WTC11 (cell line): ENCODE data around the gene SYNGR2. TPM values are rescaled to one million over a fixed set of nuclear protein-coding genes. Genes with fewer than 3 reads are reported as not detected.

ENCODE experiments used
- ATAC-seq: fragments of 200-7000 bp; cut with Tn5 transposase; 2 replicates; pipeline ENCODE4 v1.10.0; 2021; ENCODE audit warnings: mild to moderate bottlenecking, moderate library complexity
- CTCF ChIA-PET: fragments of 300-600 bp; sonication (Branson Sonifier 250); formaldehyde crosslinking; loops from one replicate; lab custom pipeline; 2021; ENCODE audit warnings: antibody characterized with exemption; lab: Charles Lee
- POLR2A ChIA-PET: fragments of 350-600 bp; sonication (Branson Sonifier 250); formaldehyde crosslinking; loops from one replicate; lab custom pipeline; 2021; ENCODE audit warnings: antibody characterized with exemption; lab: Charles Lee
- DNase-seq: peaks from one replicate; pipeline ENCODE4 v3.0.0; 2021; ENCODE audit warnings: low spot score
- H3K27ac Mint-ChIP-seq: 2 replicates; pipeline ENCODE4 v1.8.0; 2021; ENCODE audit warnings: mixed read lengths
- H3K27me3 Mint-ChIP-seq: 2 replicates; pipeline ENCODE4 v1.8.0; 2021; ENCODE audit warnings: low read depth, mild to moderate bottlenecking, moderate library complexity, mixed read lengths
- H3K36me3 Mint-ChIP-seq: 2 replicates; pipeline ENCODE4 v1.8.0; 2021; ENCODE audit warnings: mixed read lengths
- H3K4me1 Mint-ChIP-seq: 2 replicates; pipeline ENCODE4 v1.8.0; 2022; ENCODE audit warnings: mixed read lengths
- H3K4me3 Mint-ChIP-seq: 2 replicates; pipeline ENCODE4 v1.8.0; 2021; ENCODE audit warnings: mild to moderate bottlenecking, moderate library complexity, mixed read lengths
- H3K9me3 Mint-ChIP-seq: 2 replicates; pipeline ENCODE4 v1.8.0; 2021; ENCODE audit warnings: mixed read lengths
- CBFB ChIP-seq: sonication (generic); formaldehyde crosslinking; IDR thresholded peaks from 2 replicates; pipeline ENCODE4 v1.8.1; 2022; ENCODE audit warnings: mild to moderate bottlenecking, low read depth, missing genetic modification reagents
- CREM ChIP-seq: sonication (generic); formaldehyde crosslinking; IDR thresholded peaks from 2 replicates; pipeline ENCODE4 v1.8.1; 2022; ENCODE audit warnings: mild to moderate bottlenecking, missing genetic modification reagents, moderate library complexity
- FOXP1 ChIP-seq: sonication (generic); formaldehyde crosslinking; IDR thresholded peaks from 2 replicates; pipeline ENCODE4 v1.8.0; 2022; ENCODE audit warnings: missing genetic modification reagents, mild to moderate bottlenecking, moderate library complexity, borderline replicate concordance
- IRF2 ChIP-seq: sonication (generic); formaldehyde crosslinking; IDR thresholded peaks from 2 replicates; pipeline ENCODE4 v1.8.0; 2022; ENCODE audit warnings: low read depth, missing genetic modification reagents, borderline replicate concordance
- NR3C1 ChIP-seq: sonication (generic); formaldehyde crosslinking; conservative IDR thresholded peaks from 2 replicates; pipeline ENCODE4 v1.8.1; 2023; ENCODE audit warnings: low read depth, mild to moderate bottlenecking, missing genetic modification reagents
- PRRX2 ChIP-seq: fragments of 250-450 bp; sonication (Bioruptor Pico); IDR thresholded peaks from 2 replicates; pipeline ENCODE4 v1.8.0; 2021; ENCODE audit warnings: mild to moderate bottlenecking
- RORB ChIP-seq: fragments of 250-450 bp; sonication (Bioruptor Pico); IDR thresholded peaks from 2 replicates; pipeline ENCODE4 v1.9.0; 2021; ENCODE audit warnings: mild to moderate bottlenecking
- SMAD3 ChIP-seq: sonication (generic); formaldehyde crosslinking; IDR thresholded peaks from 2 replicates; pipeline ENCODE4 v1.8.0; 2022; ENCODE audit warnings: missing genetic modification reagents, mild to moderate bottlenecking, borderline replicate concordance
- SMAD4 ChIP-seq: sonication (generic); formaldehyde crosslinking; IDR thresholded peaks from 2 replicates; pipeline ENCODE4 v1.8.0; 2022; ENCODE audit warnings: mild to moderate bottlenecking, missing genetic modification reagents
- STAT6 ChIP-seq: sonication (generic); formaldehyde crosslinking; conservative IDR thresholded peaks from 2 replicates; pipeline ENCODE4 v1.8.1; 2023; ENCODE audit warnings: mild to moderate bottlenecking, low read depth, missing genetic modification reagents, moderate library complexity
- USF2 ChIP-seq: sonication (generic); formaldehyde crosslinking; IDR thresholded peaks from 2 replicates; pipeline ENCODE4 v1.8.1; 2023; ENCODE audit warnings: mild to moderate bottlenecking, missing genetic modification reagents, moderate library complexity
- ZBTB21 ChIP-seq: sonication (generic); formaldehyde crosslinking; IDR thresholded peaks from 2 replicates; pipeline ENCODE4 v1.8.1; 2023; ENCODE audit warnings: mild to moderate bottlenecking, missing genetic modification reagents, borderline replicate concordance
- ZNF121 ChIP-seq: sonication (generic); formaldehyde crosslinking; IDR thresholded peaks from 2 replicates; pipeline ENCODE4 v1.8.0; 2023; ENCODE audit warnings: missing genetic modification reagents
- ZNF317 ChIP-seq: sonication (generic); formaldehyde crosslinking; IDR thresholded peaks from 2 replicates; pipeline ENCODE4 v1.8.1; 2023; ENCODE audit warnings: low read depth, mild to moderate bottlenecking, moderate library complexity, missing genetic modification reagents, borderline replicate concordance
- total RNA-seq: library from RNA; stranded (reverse); gene quantifications from 3 replicates; pipeline ENCODE4 v1.2.3, GENCODE V29; 2021
- TF ChIP-seq, protein P1 (sequence below): sonication (generic); formaldehyde crosslinking; IDR thresholded peaks from 2 replicates; pipeline ENCODE4 v1.8.1; 2022; ENCODE audit warnings: missing genetic modification reagents, borderline replicate concordance
- TF ChIP-seq, protein P2 (sequence below): sonication (generic); formaldehyde crosslinking; IDR thresholded peaks from 2 replicates; pipeline ENCODE4 v1.8.1; 2023; ENCODE audit warnings: mild to moderate bottlenecking, missing genetic modification reagents, moderate library complexity

The SYNGR2 gene
- total RNA-seq, 1 experiment from 2014 or later = 47.7 TPM

- Mint-ChIP-seq H3K9me3 (no peaks in the 10 kb centered on the region), H3K27ac (no peak overlapping the region), H3K27me3 (0 out of 2 replicates have a peak, but pooled peaks cover 3% of the 10 kb centered on the region)
- ChIA-PET CTCF (interaction anchor here (0.8 to 1.9 kb wide), 4 partner anchors 31 to 1621 kb away, joined by 3 to 8 read pairs (median 6); partner anchors contain the start of gene TK1), POLR2A (no interaction called here)
- no peak for TF ChIP-seq SMAD3
- TF ChIP-seq IRF2 (CRISPR knock-in tag) = no peak
- TF ChIP-seq SMAD4 (CRISPR knock-in tag) = no peak
- TF ChIP-seq USF2 (CRISPR knock-in tag) = no peak
- TF ChIP-seq, protein P1, sequence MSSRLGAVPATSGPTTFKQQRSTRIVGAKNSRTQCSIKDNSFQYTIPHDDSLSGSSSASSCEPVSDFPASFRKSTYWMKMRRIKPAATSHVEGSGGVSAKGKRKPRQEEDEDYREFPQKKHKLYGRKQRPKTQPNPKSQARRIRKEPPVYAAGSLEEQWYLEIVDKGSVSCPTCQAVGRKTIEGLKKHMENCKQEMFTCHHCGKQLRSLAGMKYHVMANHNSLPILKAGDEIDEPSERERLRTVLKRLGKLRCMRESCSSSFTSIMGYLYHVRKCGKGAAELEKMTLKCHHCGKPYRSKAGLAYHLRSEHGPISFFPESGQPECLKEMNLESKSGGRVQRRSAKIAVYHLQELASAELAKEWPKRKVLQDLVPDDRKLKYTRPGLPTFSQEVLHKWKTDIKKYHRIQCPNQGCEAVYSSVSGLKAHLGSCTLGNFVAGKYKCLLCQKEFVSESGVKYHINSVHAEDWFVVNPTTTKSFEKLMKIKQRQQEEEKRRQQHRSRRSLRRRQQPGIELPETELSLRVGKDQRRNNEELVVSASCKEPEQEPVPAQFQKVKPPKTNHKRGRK (CRISPR knock-in tag) = no peak
- TF ChIP-seq NR3C1 (CRISPR knock-in tag) = no peak
- no peak for TF ChIP-seq FOXP1 (CRISPR knock-in tag)
- TF ChIP-seq, all 79 proteins: peak for 0
- no peak overlapping the region for H3K4me3 Mint-ChIP-seq
- DNase-seq (no peak), ATAC-seq (no peak)
- H3K36me3 Mint-ChIP-seq = no peaks in the 10 kb centered on the region
- H3K4me1 Mint-ChIP-seq = peaks cover 12% of the 10 kb centered on the region
Measured at GRCh38 chr17:78143214-78144146, 24.9 kb upstream of the SYNGR2 start.

GRCh38 chr17:78144147-78144719 is 24.1 kb upstream of the SYNGR2 start:
- Mint-ChIP-seq H3K4me1 (peaks cover 6% of the 10 kb centered on the region), H3K9me3 (no peaks in the 10 kb centered on the region), H3K27me3 (0 out of 2 replicates have a peak, but pooled peaks cover 3% of the 10 kb centered on the region), H3K27ac (no peak overlapping the region), H3K36me3 (no peaks in the 10 kb centered on the region), H3K4me3 (no peak overlapping the region)
- DNase-seq = no peak
- POLR2A ChIA-PET = no interaction called here
- ATAC-seq = no peak
- TF ChIP-seq CBFB (CRISPR knock-in tag) (no peak), SMAD3 (no peak), PRRX2 (no peak), RORB (CRISPR knock-in tag) (no peak), CREM (CRISPR knock-in tag) (no peak), ZNF317 (CRISPR knock-in tag) (no peak), STAT6 (no peak), ZNF121 (CRISPR knock-in tag) (no peak), ZBTB21 (CRISPR knock-in tag) (no peak)
- TF ChIP-seq, protein P2, sequence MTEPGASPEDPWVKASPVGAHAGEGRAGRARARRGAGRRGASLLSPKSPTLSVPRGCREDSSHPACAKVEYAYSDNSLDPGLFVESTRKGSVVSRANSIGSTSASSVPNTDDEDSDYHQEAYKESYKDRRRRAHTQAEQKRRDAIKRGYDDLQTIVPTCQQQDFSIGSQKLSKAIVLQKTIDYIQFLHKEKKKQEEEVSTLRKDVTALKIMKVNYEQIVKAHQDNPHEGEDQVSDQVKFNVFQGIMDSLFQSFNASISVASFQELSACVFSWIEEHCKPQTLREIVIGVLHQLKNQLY (CRISPR knock-in tag) = no peak
- CTCF ChIA-PET = interaction anchor here (0.8 to 1.9 kb wide), 3 partner anchors 30 to 1621 kb away, joined by 3 to 8 read pairs (median 5); no protein-coding TSS in a partner anchor
